ENCODE results near the gene HMOX1. TPM values are rescaled to one million over a fixed set of nuclear protein-coding genes. Genes with fewer than 3 reads are reported as not detected.

HMOX1 gene
- 1 to 10 TPM in 3 of 5 donors, under 1 TPM in 2; 0.40 to 2.4 (median 1.0) TPM for total RNA-seq
- total RNA-seq (2013), result 0.81 TPM
- 0.35 to 126 (median 1.8) reads per million in 29 experiments for total RNA-seq

- ChIA-PET CTCF (no interaction called here), POLR2A (no interaction called here)
- H3K4me3 ChIP-seq (ENCODE audit: control insufficient read depth in 1 of 2, extremely low read depth in 1 of 2, low read length in 1 of 2), result peak within 1 kb of the TSS; percentile 25 to 43
- H3K27me3 Mint-ChIP-seq, result peaks cover 19 to 36% of the 10 kb centered on the region in 2 donors
- ATAC-seq (replicated peaks in 1 of 4) (peak; percentile 75 to 91 (median 86)), DNase-seq (peak in 32 of 35 experiments; percentile 10 to 62 (median 31))
- peaks cover 12 to 27% (median 23%) of the 10 kb centered on the region in 3 donors for H3K4me1 Mint-ChIP-seq
- H3K4me1 ChIP-seq (ENCODE audit: control insufficient read depth in 1 of 2, extremely low read depth in 1 of 2, insufficient read depth in 2 of 2, low read length in 2 of 2), result peaks cover 0 to 24% of the 10 kb centered on the region in 2 experiments
- peak within 1 kb of the TSS in 1 of 2 donors; percentile 11 for H3K27ac Mint-ChIP-seq
- H3K9me3 Mint-ChIP-seq, result no peaks in the 10 kb centered on the region
- H3K36me3 ChIP-seq (ENCODE audit: control insufficient read depth in 2 of 2, extremely low read depth in 1 of 2, insufficient read depth in 1 of 2, low read length in 1 of 2), result no peaks in the 10 kb centered on the region
- no peaks in the 10 kb centered on the region for H3K9me3 ChIP-seq
- H3K27ac ChIP-seq (ENCODE audit: low read length), result no peak within 1 kb of the TSS
- H3K36me3 Mint-ChIP-seq, result no peaks in the 10 kb centered on the region
- peaks cover 0 to 41% of the 10 kb centered on the region in 2 experiments for H3K27me3 ChIP-seq (replicated peaks in 1 of 2; ENCODE audit: control insufficient read depth in 2 of 2, extremely low read depth in 1 of 2, insufficient read depth in 2 of 2, low read length in 1 of 2)
- WGBS (ENCODE audit: insufficient coverage), result 9% methylated on average over 30 of the region's 47 CpGs
- H3K4me3 Mint-ChIP-seq, result peak within 1 kb of the TSS; percentile 28 to 64 (median 47)
Observed at GRCh38 chr22:35380537-35381423, at the start of gene HMOX1. Gene HMOX1 (plus strand): TSS chr22:35381096. CDS start chr22:35381174, 78 bp downstream.

- no peaks in the 10 kb centered on the region for H3K27me3 ChIP-seq (replicated peaks in 1 of 2; ENCODE audit: control insufficient read depth in 2 of 2, extremely low read depth in 1 of 2, insufficient read depth in 2 of 2, low read length in 1 of 2)
- peaks cover 27 to 61% of the 10 kb centered on the region in 2 donors for H3K36me3 ChIP-seq (ENCODE audit: control insufficient read depth in 2 of 2, extremely low read depth in 1 of 2, insufficient read depth in 1 of 2, low read length in 1 of 2)
- no peak for DNase-seq
- H3K27ac ChIP-seq (ENCODE audit: low read length), result no peak overlapping the region
- Mint-ChIP-seq H3K27me3 (no peaks in the 10 kb centered on the region), H3K9me3 (no peaks in the 10 kb centered on the region), H3K27ac (no peak overlapping the region), H3K36me3 (peaks cover 40% of the 10 kb centered on the region), H3K4me3 (no peak overlapping the region), H3K4me1 (peaks cover 28 to 56% (median 42%) of the 10 kb centered on the region in 3 donors)
- ChIA-PET CTCF (no interaction called here), POLR2A (interaction anchor here in 1 of 2 donors (0.6 kb wide), 1 partner anchor 46 kb away, joined by 3 read pairs; no protein-coding TSS in a partner anchor)
- peaks cover 18 to 48% of the 10 kb centered on the region in 2 experiments for H3K4me1 ChIP-seq (ENCODE audit: control insufficient read depth in 1 of 2, extremely low read depth in 1 of 2, insufficient read depth in 2 of 2, low read length in 2 of 2)
- ATAC-seq (replicated peaks in 1 of 4), result no peak
- no peak overlapping the region for H3K4me3 ChIP-seq (ENCODE audit: control insufficient read depth in 1 of 2, extremely low read depth in 1 of 2, low read length in 1 of 2)
- 90% methylated on average over 5 of the region's 6 CpGs for WGBS (ENCODE audit: insufficient coverage)
- H3K9me3 ChIP-seq, result no peaks in the 10 kb centered on the region
Observed at GRCh38 chr22:35332278-35332677, 48.6 kb upstream of the HMOX1 start.

GRCh38 chr22:35333220-35333619, 47.7 kb upstream of the HMOX1 start:
- H3K36me3 ChIP-seq (ENCODE audit: control insufficient read depth in 2 of 2, extremely low read depth in 1 of 2, insufficient read depth in 1 of 2, low read length in 1 of 2), result peaks cover 23 to 61% of the 10 kb centered on the region in 2 donors

GRCh38 chr22:35334004-35334403, 46.9 kb upstream of the HMOX1 start:
- 35% methylated on average over 3 of the region's 9 CpGs for WGBS (ENCODE audit: insufficient coverage)
- Mint-ChIP-seq H3K27ac (peak overlapping the region; percentile 2 to 19), H3K4me1 (peaks cover 27 to 48% (median 33%) of the 10 kb centered on the region in 3 donors), H3K27me3 (no peaks in the 10 kb centered on the region), H3K9me3 (no peaks in the 10 kb centered on the region), H3K36me3 (peaks cover 33% of the 10 kb centered on the region), H3K4me3 (no peak overlapping the region)
- H3K9me3 ChIP-seq, result no peaks in the 10 kb centered on the region
- peaks cover 15 to 66% of the 10 kb centered on the region in 2 donors for H3K36me3 ChIP-seq (ENCODE audit: control insufficient read depth in 2 of 2, extremely low read depth in 1 of 2, insufficient read depth in 1 of 2, low read length in 1 of 2)
- H3K4me3 ChIP-seq (ENCODE audit: control insufficient read depth in 1 of 2, extremely low read depth in 1 of 2, low read length in 1 of 2), result no peak overlapping the region
- DNase-seq (peak in 1 of 35 experiments; percentile 21), ATAC-seq (replicated peaks in 1 of 4) (no peak)
- no peak overlapping the region for H3K27ac ChIP-seq (ENCODE audit: low read length)
- ChIA-PET CTCF (no interaction called here), POLR2A (no interaction called here)
- H3K4me1 ChIP-seq (ENCODE audit: control insufficient read depth in 1 of 2, extremely low read depth in 1 of 2, insufficient read depth in 2 of 2, low read length in 2 of 2), result peaks cover 18 to 36% of the 10 kb centered on the region in 2 experiments
- H3K27me3 ChIP-seq (replicated peaks in 1 of 2; ENCODE audit: control insufficient read depth in 2 of 2, extremely low read depth in 1 of 2, insufficient read depth in 2 of 2, low read length in 1 of 2), result no peaks in the 10 kb centered on the region

More at GRCh38 chr22:35333220-35333619, 47.7 kb upstream of the HMOX1 start:
- 87% methylated on average over 3 of the region's 7 CpGs for WGBS (ENCODE audit: insufficient coverage)
- no peak overlapping the region for H3K4me3 ChIP-seq (ENCODE audit: control insufficient read depth in 1 of 2, extremely low read depth in 1 of 2, low read length in 1 of 2)
- Mint-ChIP-seq H3K4me1 (peaks cover 28 to 52% (median 37%) of the 10 kb centered on the region in 3 donors), H3K4me3 (no peak overlapping the region), H3K27me3 (no peaks in the 10 kb centered on the region), H3K9me3 (no peaks in the 10 kb centered on the region), H3K36me3 (peaks cover 34% of the 10 kb centered on the region), H3K27ac (peak overlapping the region in 1 of 2 donors; percentile 44)
- H3K4me1 ChIP-seq (ENCODE audit: control insufficient read depth in 1 of 2, extremely low read depth in 1 of 2, insufficient read depth in 2 of 2, low read length in 2 of 2), result peaks cover 18 to 42% of the 10 kb centered on the region in 2 experiments
- no peak for DNase-seq
- H3K27ac ChIP-seq (ENCODE audit: low read length), result no peak overlapping the region
- ChIA-PET POLR2A (no interaction called here), CTCF (interaction anchor here in 1 of 2 donors (0.6 kb wide), 1 partner anchor 946 kb away, joined by 6 read pairs; no protein-coding TSS in a partner anchor)
- H3K9me3 ChIP-seq, result no peaks in the 10 kb centered on the region
- no peaks in the 10 kb centered on the region for H3K27me3 ChIP-seq (replicated peaks in 1 of 2; ENCODE audit: control insufficient read depth in 2 of 2, extremely low read depth in 1 of 2, insufficient read depth in 2 of 2, low read length in 1 of 2)
- no peak for ATAC-seq (replicated peaks in 1 of 4)

- POLR2A ChIA-PET, result no interaction called here
- Histone ChIP-seq H3K4me1 (ENCODE audit: control insufficient read depth in 1 of 2, extremely low read depth in 1 of 2, insufficient read depth in 2 of 2, low read length in 2 of 2) (peaks cover 7 to 23% of the 10 kb centered on the region in 2 experiments), H3K4me3 (ENCODE audit: control insufficient read depth in 1 of 2, extremely low read depth in 1 of 2, low read length in 1 of 2) (no peak overlapping the region), H3K36me3 (ENCODE audit: control insufficient read depth in 2 of 2, extremely low read depth in 1 of 2, insufficient read depth in 1 of 2, low read length in 1 of 2) (peaks cover 14 to 73% of the 10 kb centered on the region in 2 donors), H3K27ac (ENCODE audit: low read length) (no peak overlapping the region), H3K9me3 (no peaks in the 10 kb centered on the region), H3K27me3 (replicated peaks in 1 of 2; ENCODE audit: control insufficient read depth in 2 of 2, extremely low read depth in 1 of 2, insufficient read depth in 2 of 2, low read length in 1 of 2) (no peaks in the 10 kb centered on the region)
- Mint-ChIP-seq H3K4me1 (peaks cover 15 to 33% (median 19%) of the 10 kb centered on the region in 3 donors), H3K27me3 (no peaks in the 10 kb centered on the region), H3K9me3 (no peaks in the 10 kb centered on the region), H3K36me3 (peaks cover 37% of the 10 kb centered on the region), H3K27ac (peak overlapping the region in 1 of 2 donors; percentile 28), H3K4me3 (no peak overlapping the region)
- WGBS (ENCODE audit: insufficient coverage), result 91% methylated on average over 6 of the region's 7 CpGs
- DNase-seq (no peak), ATAC-seq (replicated peaks in 1 of 4) (peak in 1 of 4 experiments; percentile 3)
- CTCF ChIA-PET, result interaction anchor here in 1 of 2 donors (0.6 kb wide), 1 partner anchor 25 kb away, joined by 3 read pairs; no protein-coding TSS in a partner anchor
Observed at GRCh38 chr22:35335468-35335867, 45.4 kb upstream of the HMOX1 start.
